Endothelial cell of umbilical vein (primary cell): ENCODE measurements around the gene MED27. TPM values are rescaled to one million over a fixed set of nuclear protein-coding genes. Genes with fewer than 3 reads are reported as not detected.

ENCODE experiments used
- BruUV-seq: library from RNA; stranded (reverse); fragments of 400-500 nt; replicated peaks from 2 replicates; lab custom pipeline; 2021; lab: Mats Ljungman, UMichigan
- CTCF ChIA-PET: fragments of 300-600, 350-600 bp; sonication (Branson Sonifier 250); formaldehyde crosslinking; loops from one replicate; lab custom pipeline; 2021; ENCODE audit warnings: antibody characterized with exemption, inconsistent platforms; lab: Charles Lee
- POLR2A ChIA-PET: fragments of 300-600, 350-600 bp; sonication (Branson Sonifier 250); formaldehyde crosslinking; loops from one replicate; lab custom pipeline; 2021; ENCODE audit warnings: antibody characterized with exemption, inconsistent platforms; lab: Charles Lee
- DNase-seq: peaks from one replicate; pipeline ENCODE4 v3.0.0-alpha.2; 2011; ENCODE audit warnings: low read depth, low spot score
- FAIRE-seq: peaks from 2 replicates; lab custom pipeline; 2011; peaks lifted over from hg19 to GRCh38; lab: Jason Lieb, UNC
- H2AFZ ChIP-seq: 2 replicates; pipeline ENCODE4 v1.6.0; 2012; ENCODE audit warnings: low read depth, low read length, control low read depth, inconsistent platforms
- H3K27ac ChIP-seq: 2 replicates; pipeline ENCODE4 v1.5.1; 2011; ENCODE audit warnings: low read depth, mild to moderate bottlenecking, control low read depth, low read length, moderate library complexity; ENCODE audit not compliant: insufficient read depth
- H3K27me3 ChIP-seq, 2 experiments: 2 replicates each; pipeline versions ENCODE4 v1.6.0 to v1.6.1; 2011; ENCODE audit warnings: low read length in 2 of 2, mixed read lengths in 1 of 2; ENCODE audit not compliant: control insufficient read depth in 2 of 2, insufficient read depth in 2 of 2
- H3K36me3 ChIP-seq, 2 experiments: 2 replicates in 1 of 2; 3 replicates in 1 of 2; pipeline ENCODE4 v1.5.1; 2011; ENCODE audit warnings: low read length in 2 of 2, mild to moderate bottlenecking in 1 of 2, moderate library complexity in 1 of 2; ENCODE audit not compliant: control insufficient read depth in 2 of 2, insufficient read depth in 2 of 2; ENCODE audit errors: extremely low read depth in 1 of 2
- H3K4me1 ChIP-seq: 3 replicates; pipeline ENCODE4 v1.5.1; 2011; ENCODE audit warnings: mild to moderate bottlenecking, low read length; ENCODE audit not compliant: control insufficient read depth, insufficient read depth; ENCODE audit errors: extremely low read depth
- H3K4me2 ChIP-seq: 2 replicates; pipeline ENCODE4 v1.6.1; 2011; ENCODE audit warnings: low read length, control low read depth, mixed read lengths; ENCODE audit not compliant: insufficient read depth
- H3K4me3 ChIP-seq, 3 experiments: fragments of 200-600 bp in 1 of 3; sonication (generic), shearing (Covaris generic) in 1 of 3; replicated peaks in 1 of 3; 2 replicates each; pipeline ENCODE4 v1.5.1; 2011 to 2016; ENCODE audit warnings: control low read depth in 3 of 3, low read length in 3 of 3, mild to moderate bottlenecking in 2 of 3, inconsistent platforms in 1 of 3, low read depth in 1 of 3, moderate library complexity in 1 of 3; ENCODE audit not compliant: insufficient read depth in 1 of 3
- H3K79me2 ChIP-seq: 2 replicates; pipeline ENCODE4 v1.6.0; 2012; ENCODE audit warnings: low read length, inconsistent platforms; ENCODE audit not compliant: control insufficient read depth, insufficient read depth
- H3K9ac ChIP-seq: replicated peaks from 2 replicates; pipeline ENCODE3; 2011; ENCODE audit warnings: low read length, control low read depth; ENCODE audit not compliant: insufficient read depth; ENCODE audit errors: extremely low read depth
- H3K9me1 ChIP-seq: replicated peaks from 3 replicates; pipeline ENCODE4 v1.6.0; 2011; ENCODE audit warnings: mild to moderate bottlenecking, low read length; ENCODE audit not compliant: control insufficient read depth, insufficient read depth; ENCODE audit errors: extremely low read depth
- H3K9me3 ChIP-seq: replicated peaks from 2 replicates; pipeline ENCODE4 v1.5.1; 2012; ENCODE audit warnings: low read length, inconsistent platforms; ENCODE audit not compliant: control insufficient read depth, insufficient read depth
- H4K20me1 ChIP-seq: replicated peaks from 2 replicates; pipeline ENCODE3; 2011; ENCODE audit warnings: mild to moderate bottlenecking, low read length; ENCODE audit not compliant: control insufficient read depth, insufficient read depth; ENCODE audit errors: extremely low read depth
- EZH2 ChIP-seq: IDR thresholded peaks from 2 replicates; pipeline ENCODE4 v1.6.1; 2012; ENCODE audit warnings: borderline replicate concordance, low read depth, mild to moderate bottlenecking, moderate library complexity, low read length, inconsistent platforms; ENCODE audit not compliant: severe bottlenecking
- FOS ChIP-seq: IDR thresholded peaks from 2 replicates; pipeline ENCODE4 v1.6.1; 2011; ENCODE audit warnings: mild to moderate bottlenecking, low read length, moderate library complexity, borderline replicate concordance; ENCODE audit not compliant: insufficient read depth
- MYC ChIP-seq: IDR thresholded peaks from one replicate; pipeline ENCODE4 v1.6.1; 2011; ENCODE audit warnings: mild to moderate bottlenecking, low read depth, low read length
- dilution Hi-C: fragments of 300-500 bp; cut with MboI; formaldehyde crosslinking; loops from one replicate; pipeline ENCODE4 v1.15.0; 2019; ENCODE audit warnings: low sequenced_read_pairs; ENCODE audit not compliant: extremely low pct_ligation_motif_present
- intact Hi-C: fragments of 100-400 bp; cut with micrococcal nuclease; formaldehyde crosslinking; loops from one replicate; pipeline ENCODE4 v1.10.0; 2022
- polyA plus RNA-seq, 4 experiments: library from polyadenylated mRNA; depleted of rRNA in 3 of 4; stranded (reverse) in 3 of 4; unstranded in 1 of 4; fragments of >200 nt; gene quantifications; 2 replicates each; pipeline versions ENCODE4 v1.2.1 to v1.2.3, GENCODE V29; 2011 to 2012; ENCODE audit warnings: missing spikeins in 1 of 4
- total RNA-seq: library from RNA; stranded (reverse); gene quantifications from 2 replicates; pipeline ENCODE4 v1.2.3, GENCODE V29; 2021
- TF ChIP-seq, protein P1 (sequence below), 2 donors: IDR thresholded peaks; 1 replicate in 1 of 2; 2 replicates in 1 of 2; pipeline ENCODE4 v1.5.1; 2011; ENCODE audit warnings: low read length in 2 of 2, mild to moderate bottlenecking in 2 of 2, moderate library complexity in 2 of 2, control low read depth in 1 of 2, inconsistent platforms in 1 of 2, low read depth in 1 of 2; ENCODE audit not compliant: insufficient read depth in 1 of 2; ENCODE audit errors: extremely low read depth in 1 of 2
- TF ChIP-seq, protein P2 (sequence below): IDR thresholded peaks from 2 replicates; pipeline ENCODE4 v1.6.1; 2011; ENCODE audit not compliant: insufficient read depth, insufficient read length

The MED27 gene
- total and polyA plus RNA-seq, 2 donors (not counting 3 experiments of a cell fraction or from before 2014, with no cell fraction given), result 27.9 to 47.8 TPM

DNA sequence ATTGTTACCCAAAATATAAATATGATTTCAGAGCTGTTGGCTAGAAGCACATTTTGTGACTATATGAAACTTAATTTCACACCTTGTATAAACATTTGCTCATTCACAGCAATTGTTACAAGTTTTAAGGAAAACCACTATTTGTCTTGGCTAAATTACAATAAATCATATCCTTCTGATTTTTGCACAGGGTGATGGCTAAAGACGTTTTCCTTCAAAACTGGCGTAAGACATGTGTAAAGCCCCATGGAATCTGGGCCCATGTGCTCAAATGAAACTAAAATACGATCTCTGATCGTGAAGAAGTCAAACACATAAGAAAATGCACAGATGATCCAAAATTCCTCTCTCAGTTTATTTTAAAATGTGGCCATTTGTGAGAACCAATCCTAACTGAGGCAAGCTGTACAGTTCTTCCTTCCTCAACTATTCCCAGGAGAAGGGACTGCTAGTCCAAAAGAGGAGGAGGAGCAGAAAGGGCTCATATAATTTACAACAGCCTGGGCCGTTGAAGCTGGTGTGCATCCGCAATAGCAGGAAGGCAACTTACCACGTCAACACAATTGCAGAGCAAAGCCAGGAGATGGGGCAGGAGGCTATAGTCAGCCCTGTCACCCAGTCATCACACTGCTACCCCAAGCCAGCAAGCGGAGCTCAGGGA is 98.4 kb downstream of the MED27 start:
- H3K4me2 ChIP-seq, result peak overlapping the region; percentile 85
- H3K9me3 ChIP-seq, result no peaks in the 10 kb centered on the region
- H2AFZ ChIP-seq, result no peak overlapping the region
- intact Hi-C loops, result no loop called here
- no TSS peak for BruUV-seq
- H3K27me3 ChIP-seq, result no peaks in the 10 kb centered on the region
- peak; percentile 78 for FAIRE-seq
- no peaks in the 10 kb centered on the region for H3K9me1 ChIP-seq
- TF ChIP-seq, protein P1, sequence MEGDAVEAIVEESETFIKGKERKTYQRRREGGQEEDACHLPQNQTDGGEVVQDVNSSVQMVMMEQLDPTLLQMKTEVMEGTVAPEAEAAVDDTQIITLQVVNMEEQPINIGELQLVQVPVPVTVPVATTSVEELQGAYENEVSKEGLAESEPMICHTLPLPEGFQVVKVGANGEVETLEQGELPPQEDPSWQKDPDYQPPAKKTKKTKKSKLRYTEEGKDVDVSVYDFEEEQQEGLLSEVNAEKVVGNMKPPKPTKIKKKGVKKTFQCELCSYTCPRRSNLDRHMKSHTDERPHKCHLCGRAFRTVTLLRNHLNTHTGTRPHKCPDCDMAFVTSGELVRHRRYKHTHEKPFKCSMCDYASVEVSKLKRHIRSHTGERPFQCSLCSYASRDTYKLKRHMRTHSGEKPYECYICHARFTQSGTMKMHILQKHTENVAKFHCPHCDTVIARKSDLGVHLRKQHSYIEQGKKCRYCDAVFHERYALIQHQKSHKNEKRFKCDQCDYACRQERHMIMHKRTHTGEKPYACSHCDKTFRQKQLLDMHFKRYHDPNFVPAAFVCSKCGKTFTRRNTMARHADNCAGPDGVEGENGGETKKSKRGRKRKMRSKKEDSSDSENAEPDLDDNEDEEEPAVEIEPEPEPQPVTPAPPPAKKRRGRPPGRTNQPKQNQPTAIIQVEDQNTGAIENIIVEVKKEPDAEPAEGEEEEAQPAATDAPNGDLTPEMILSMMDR (IDR thresholded peaks at IDR 0.05; ENCODE audit: extremely low read depth in 1 of 2, insufficient read depth in 1 of 2, low read depth in 1 of 2, low read length in 2 of 2), result no peak
- no peak for TF ChIP-seq EZH2
- TF ChIP-seq MYC, result no peak
- TF ChIP-seq, protein P2, sequence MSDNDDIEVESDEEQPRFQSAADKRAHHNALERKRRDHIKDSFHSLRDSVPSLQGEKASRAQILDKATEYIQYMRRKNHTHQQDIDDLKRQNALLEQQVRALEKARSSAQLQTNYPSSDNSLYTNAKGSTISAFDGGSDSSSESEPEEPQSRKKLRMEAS, result no peak
- TF ChIP-seq FOS, result no peak
- H3K4me1 ChIP-seq, result peaks cover 21% of the 10 kb centered on the region
- DNase-seq, result peak; percentile 63
- no peak overlapping the region for H3K27ac ChIP-seq
- H3K36me3 ChIP-seq, result no peaks in the 10 kb centered on the region
- H3K4me3 ChIP-seq, result peak overlapping the region in 1 of 3 experiments; percentile 37
- no peaks in the 10 kb centered on the region for H3K79me2 ChIP-seq
- POLR2A ChIA-PET, result no interaction called here
- dilution Hi-C loops, result no loop called here
- H4K20me1 ChIP-seq, result no peaks in the 10 kb centered on the region
- H3K9ac ChIP-seq, result no peak overlapping the region
- CTCF ChIA-PET, result interaction anchor here (1.1 to 2.7 kb wide), 5 partner anchors 10 to 189 kb away, joined by 3 to 10 read pairs (median 3); no protein-coding TSS in a partner anchor
